ENCODE data around the gene LRIF1. TPM values are rescaled to one million over a fixed set of nuclear protein-coding genes. Genes with fewer than 3 reads are reported as not detected.
"Not testable (repeated sequence)": the region's sequence is repeated elsewhere in the genome, so short reads cannot be mapped to it uniquely, and the experiment has no call there.

LRIF1 gene
- total RNA-seq, 1 experiment from 2014 or later, result not detected

DNA sequence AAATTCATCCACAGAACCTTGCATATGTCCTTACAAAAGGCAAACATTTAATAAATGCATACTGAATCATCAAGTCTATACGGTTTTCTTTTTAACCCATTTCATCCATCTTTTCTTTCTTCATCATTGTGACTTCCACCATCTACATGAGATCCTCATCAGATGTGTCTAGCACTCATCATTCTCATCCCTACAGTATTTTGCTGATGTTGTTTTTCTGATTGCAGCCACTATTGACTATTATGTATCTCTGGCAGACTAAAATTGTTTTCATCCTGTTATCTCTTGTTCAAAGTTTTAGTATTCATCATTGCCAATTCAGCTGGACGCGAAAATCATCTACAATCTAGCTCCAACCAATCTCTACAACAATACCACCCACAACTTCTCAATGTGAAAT, 5.9 kb downstream of the LRIF1 start:
- in situ Hi-C loops (cut with HindIII; ENCODE audit: low pct_unique_long_range_greater_than_20kb, low sequenced_read_pairs), result no loop called here
- DNase-seq (ENCODE audit: low read depth), result no peak

DNA sequence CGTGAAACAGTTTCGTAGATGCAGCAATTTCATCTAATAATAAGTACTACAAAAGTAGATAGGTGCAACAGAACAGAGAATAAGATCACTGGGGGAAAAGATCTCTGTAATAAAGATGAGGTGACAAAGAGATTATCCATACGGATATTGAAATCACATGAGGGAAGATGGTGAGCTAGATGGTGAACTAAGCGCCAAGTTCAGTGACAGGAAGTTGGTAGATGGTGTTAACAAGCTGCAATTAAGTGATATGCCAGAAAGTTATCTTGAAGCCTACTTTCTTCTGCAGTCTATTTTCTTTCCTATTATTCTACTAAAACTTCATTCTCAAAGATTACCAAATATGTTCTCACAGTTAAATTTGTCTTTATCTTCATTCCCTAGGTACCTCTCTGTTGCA, 7.1 kb downstream of the LRIF1 start:
- in situ Hi-C loops (cut with HindIII; ENCODE audit: low pct_unique_long_range_greater_than_20kb, low sequenced_read_pairs), result no loop called here

DNA sequence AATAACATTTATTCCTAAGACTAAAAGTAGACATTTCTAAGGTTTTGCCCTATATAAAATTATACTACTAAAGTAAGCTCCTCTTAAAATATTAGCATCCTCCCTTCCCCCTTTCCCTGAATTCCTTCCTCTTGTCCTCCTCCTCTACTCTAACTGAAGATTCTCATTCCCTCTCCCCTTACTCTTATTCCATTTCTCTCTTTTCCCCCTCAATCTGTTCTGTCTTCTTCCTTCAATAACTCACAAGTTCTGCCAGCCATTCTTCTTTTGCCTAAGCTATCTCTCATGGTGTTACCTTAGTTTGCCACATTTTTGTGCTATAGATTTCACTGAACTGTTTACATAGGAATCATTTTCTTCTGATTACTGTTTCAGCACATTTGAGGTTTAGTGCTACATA, 10.7 kb downstream of the LRIF1 start:
- DNase-seq (ENCODE audit: low read depth), result no peak
- in situ Hi-C loops (cut with HindIII; ENCODE audit: low pct_unique_long_range_greater_than_20kb, low sequenced_read_pairs), result no loop called here

More for the DNA sequence above, 7.1 kb downstream of the LRIF1 start:
- DNase-seq (ENCODE audit: low read depth), result no peak

GRCh38 chr1:110952031-110952430, 11.7 kb downstream of the LRIF1 start:
- no peak for DNase-seq (ENCODE audit: low read depth)
- in situ Hi-C loops (cut with HindIII; ENCODE audit: low pct_unique_long_range_greater_than_20kb, low sequenced_read_pairs), result no loop called here

DNA sequence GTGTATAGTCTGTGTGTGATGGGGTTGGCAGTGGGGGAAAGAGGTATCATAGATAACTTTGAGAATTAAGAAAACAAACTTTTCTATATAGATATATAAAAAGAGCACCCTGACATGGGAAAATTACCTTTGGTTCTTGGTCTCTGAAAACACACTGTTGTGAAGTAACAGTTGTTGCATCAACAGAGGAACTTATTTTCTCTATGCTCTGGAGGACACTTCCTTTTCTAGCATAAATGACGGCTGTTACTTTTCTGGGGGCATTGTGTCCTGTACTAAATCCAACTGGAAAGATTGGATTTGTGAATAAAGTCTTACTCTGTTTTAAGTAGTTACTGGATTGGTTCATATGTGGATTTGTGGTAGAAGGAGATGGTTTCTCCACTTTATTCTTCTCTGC, 12.6 kb downstream of the LRIF1 start:
- in situ Hi-C loops (cut with HindIII; ENCODE audit: low pct_unique_long_range_greater_than_20kb, low sequenced_read_pairs), result no loop called here

GRCh38 chr1:110948038-110948810, 15.5 kb downstream of the LRIF1 start:
- no peak for DNase-seq (ENCODE audit: low read depth)
- in situ Hi-C loops (cut with HindIII; ENCODE audit: low pct_unique_long_range_greater_than_20kb, low sequenced_read_pairs), result no loop called here

More for the DNA sequence above, 12.6 kb downstream of the LRIF1 start:
- no peak for DNase-seq (ENCODE audit: low read depth)

- in situ Hi-C loops (cut with HindIII; ENCODE audit: low pct_unique_long_range_greater_than_20kb, low sequenced_read_pairs), result no loop called here
- DNase-seq (ENCODE audit: low read depth), result no peak
Observed at GRCh38 chr1:110945626-110946025, 18.1 kb downstream of the LRIF1 start.

- in situ Hi-C loops (cut with HindIII; ENCODE audit: low pct_unique_long_range_greater_than_20kb, low sequenced_read_pairs), result no loop called here
- no peak for DNase-seq (ENCODE audit: low read depth)
Observed at GRCh38 chr1:110944806-110945205, 18.9 kb downstream of the LRIF1 start.

DNA sequence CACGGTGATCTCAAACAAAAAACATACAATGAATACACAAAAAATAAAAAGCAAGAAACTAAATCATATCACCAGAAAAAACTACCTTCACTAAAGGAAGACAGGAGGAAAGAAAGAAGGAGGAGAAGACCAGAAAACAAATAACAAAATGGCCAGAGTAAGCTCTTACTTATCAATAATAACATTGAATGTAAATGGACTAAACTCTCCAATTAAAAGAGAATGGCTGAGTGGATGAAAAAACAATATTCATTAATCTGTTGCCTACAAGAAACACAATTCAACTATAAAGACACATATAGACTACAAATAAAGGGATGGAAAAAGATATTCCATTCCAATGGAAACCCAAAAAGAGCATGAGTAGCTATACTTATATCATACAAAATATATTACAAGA, 27.2 kb downstream of the LRIF1 start:
- no peak for DNase-seq (ENCODE audit: low read depth)
- in situ Hi-C loops (cut with HindIII; ENCODE audit: low pct_unique_long_range_greater_than_20kb, low sequenced_read_pairs), result no loop called here

DNA sequence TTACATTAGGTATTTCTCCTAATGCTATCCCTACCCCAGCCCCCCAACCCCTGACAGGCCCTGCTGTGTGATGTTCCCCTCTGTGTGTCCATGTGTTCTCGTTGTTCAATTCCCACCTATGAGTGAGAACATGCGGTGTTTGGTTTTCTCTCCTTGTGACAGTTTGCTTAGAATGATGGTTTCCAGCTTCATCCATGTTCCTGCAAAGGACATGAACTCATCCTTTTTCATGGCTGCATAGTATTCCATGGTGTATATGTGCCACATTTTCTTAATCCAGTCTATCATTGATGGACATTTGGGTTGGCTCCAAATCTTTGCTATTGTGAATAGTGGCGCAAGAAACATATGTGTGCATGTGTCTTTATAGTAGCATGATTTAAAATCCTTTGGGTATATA, 32.6 kb downstream of the LRIF1 start:
- DNase-seq (ENCODE audit: low read depth); in situ Hi-C loops (cut with HindIII; ENCODE audit: low pct_unique_long_range_greater_than_20kb, low sequenced_read_pairs): not testable (repeated sequence)

DNA sequence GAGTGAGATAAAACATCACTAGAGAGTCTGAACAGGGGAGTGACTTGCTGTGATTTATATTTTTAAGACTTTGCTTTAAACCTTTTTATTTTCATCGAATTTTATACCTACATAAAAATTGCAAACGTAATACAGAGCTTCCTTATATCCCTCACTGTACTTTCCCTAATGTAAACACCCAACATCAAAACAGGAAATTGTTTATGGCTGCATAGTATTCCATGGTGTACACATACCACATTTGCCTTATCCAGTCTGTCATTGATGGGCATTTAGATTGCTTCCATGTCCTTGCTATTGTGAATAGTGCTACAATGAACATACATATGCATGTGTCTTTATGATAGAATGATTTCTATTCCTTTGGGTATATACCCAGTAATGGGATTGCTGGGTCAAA, 34.8 kb downstream of the LRIF1 start:
- no peak for DNase-seq (ENCODE audit: low read depth)
- in situ Hi-C loops (cut with HindIII; ENCODE audit: low pct_unique_long_range_greater_than_20kb, low sequenced_read_pairs), result no loop called here

- in situ Hi-C loops (cut with HindIII; ENCODE audit: low pct_unique_long_range_greater_than_20kb, low sequenced_read_pairs), result no loop called here
- DNase-seq (ENCODE audit: low read depth), result no peak
Observed at GRCh38 chr1:110928191-110928590, 35.5 kb downstream of the LRIF1 start.

DNA sequence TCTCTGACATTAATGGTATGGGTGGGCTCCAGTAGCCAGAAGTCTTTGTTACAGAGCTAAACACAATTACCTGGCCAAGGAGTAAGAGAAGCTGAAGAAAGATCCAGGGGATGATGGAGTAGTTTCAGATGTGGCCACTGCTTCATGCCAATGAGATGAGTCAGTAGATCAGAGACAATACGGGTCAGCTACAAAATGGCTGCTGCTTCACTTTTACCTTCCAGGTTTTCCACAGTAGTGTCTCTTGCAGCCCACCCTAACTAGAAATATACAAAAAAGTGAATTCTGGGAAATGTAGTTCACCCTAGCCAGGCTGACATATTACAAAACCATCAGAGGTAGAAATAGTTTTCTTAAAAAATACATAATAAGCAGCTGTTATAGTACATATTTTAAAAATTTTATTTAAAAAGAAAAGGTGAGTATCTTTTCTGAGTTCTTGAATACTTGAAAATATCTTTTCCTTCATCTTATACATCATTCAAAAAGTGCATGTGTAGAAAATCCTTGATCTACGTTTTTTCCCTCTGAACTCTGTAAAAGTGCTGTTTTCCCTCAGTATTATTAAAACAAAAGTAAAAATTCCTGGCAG, 36.1 kb downstream of the LRIF1 start:
- in situ Hi-C loops (cut with HindIII; ENCODE audit: low pct_unique_long_range_greater_than_20kb, low sequenced_read_pairs), result no loop called here
- DNase-seq (ENCODE audit: low read depth), result peak; percentile 10

DNA sequence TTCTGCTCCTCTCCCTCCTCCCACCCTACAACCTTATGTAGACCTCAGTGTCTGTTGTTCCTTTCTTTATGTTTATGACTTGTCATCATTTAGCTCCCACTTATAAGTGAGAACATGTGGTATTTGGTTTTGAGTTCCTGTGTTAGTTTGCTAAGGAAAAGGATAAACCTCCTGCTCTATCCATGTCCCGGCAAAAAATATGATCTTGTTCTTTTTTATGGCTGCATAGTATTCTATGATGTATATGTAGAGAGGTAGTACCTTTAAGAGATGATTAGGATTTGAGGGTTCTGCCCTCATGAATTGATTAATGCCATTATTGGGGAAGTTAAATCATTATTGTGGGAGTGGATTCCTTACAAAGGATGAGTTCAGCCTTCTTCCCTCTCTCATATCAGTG, 41.8 kb downstream of the LRIF1 start:
- no peak for DNase-seq (ENCODE audit: low read depth)
- in situ Hi-C loops (cut with HindIII; ENCODE audit: low pct_unique_long_range_greater_than_20kb, low sequenced_read_pairs), result no loop called here

DNA sequence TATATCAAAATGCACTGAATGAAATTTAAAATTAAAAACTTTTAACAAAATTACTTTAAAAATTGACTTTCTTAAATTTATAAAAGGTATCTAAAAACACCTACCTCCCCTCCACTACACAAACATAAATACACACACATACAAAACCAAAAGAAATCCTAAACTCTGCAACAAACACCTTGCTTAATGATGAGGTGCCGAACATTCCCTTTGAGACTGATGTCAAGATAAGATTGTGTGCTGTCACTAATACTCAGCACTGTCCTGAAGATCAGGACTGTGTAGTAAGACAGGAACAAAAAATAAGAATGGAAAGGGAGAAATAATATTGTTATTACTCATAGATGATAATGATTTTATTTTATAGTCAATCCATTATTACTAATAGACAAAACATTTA, 45.7 kb downstream of the LRIF1 start:
- in situ Hi-C loops (cut with HindIII; ENCODE audit: low pct_unique_long_range_greater_than_20kb, low sequenced_read_pairs), result no loop called here
- DNase-seq (ENCODE audit: low read depth), result no peak

- in situ Hi-C loops (cut with HindIII; ENCODE audit: low pct_unique_long_range_greater_than_20kb, low sequenced_read_pairs), result no loop called here
- peak; percentile 41 for DNase-seq (ENCODE audit: low read depth)
Observed at GRCh38 chr1:110916669-110917306, 46.9 kb downstream of the LRIF1 start.

DNA sequence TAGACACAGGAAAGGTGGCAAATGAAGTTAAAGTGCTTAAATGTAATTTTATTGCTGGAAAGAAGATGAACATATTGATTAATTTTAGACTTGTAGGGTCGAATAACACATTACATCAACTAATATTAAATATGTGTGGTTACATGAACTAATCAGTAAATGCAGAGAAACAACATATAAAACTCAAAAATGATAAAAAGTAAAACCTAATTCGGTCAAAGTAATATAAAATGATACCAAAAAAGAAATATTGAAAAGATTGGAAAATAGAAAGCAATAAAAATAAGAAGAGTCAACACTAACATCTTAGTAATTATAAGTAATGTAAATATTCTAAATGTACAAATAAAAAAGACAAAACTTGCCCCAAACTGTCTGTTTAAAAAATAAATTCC, 47.5 kb downstream of the LRIF1 start:
- no peak for DNase-seq (ENCODE audit: low read depth)
- in situ Hi-C loops (cut with HindIII; ENCODE audit: low pct_unique_long_range_greater_than_20kb, low sequenced_read_pairs), result no loop called here

DNA sequence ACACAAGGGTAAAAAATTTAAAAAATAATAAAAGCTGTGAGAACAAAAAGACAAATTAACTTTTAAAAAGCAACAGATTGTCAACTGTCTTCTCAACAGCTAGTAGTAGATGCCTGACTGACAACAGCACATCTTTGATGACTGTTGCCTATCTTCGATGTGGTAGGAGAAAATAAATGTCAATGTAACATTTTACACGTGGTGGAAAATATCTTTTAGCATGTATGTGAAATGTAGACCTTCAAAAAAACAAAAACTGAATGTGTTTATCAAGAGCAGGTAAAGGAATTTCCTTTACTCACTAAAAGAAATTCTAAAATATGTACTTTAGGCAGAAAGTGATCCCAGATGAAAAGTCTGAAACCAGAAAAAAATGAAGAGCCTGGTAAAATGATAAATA, 47.9 kb downstream of the LRIF1 start:
- no peak for DNase-seq (ENCODE audit: low read depth)
- in situ Hi-C loops (cut with HindIII; ENCODE audit: low pct_unique_long_range_greater_than_20kb, low sequenced_read_pairs), result no loop called here

GRCh38 chr1:110914676-110915075, 49.0 kb downstream of the LRIF1 start:
- no peak for DNase-seq (ENCODE audit: low read depth)
- in situ Hi-C loops (cut with HindIII; ENCODE audit: low pct_unique_long_range_greater_than_20kb, low sequenced_read_pairs), result no loop called here

- DNase-seq (ENCODE audit: low read depth), result no peak
- in situ Hi-C loops (cut with HindIII; ENCODE audit: low pct_unique_long_range_greater_than_20kb, low sequenced_read_pairs), result no loop called here
Observed at GRCh38 chr1:110912784-110913183, 50.9 kb downstream of the LRIF1 start.

Measured in Caki2 (cell line).